AG04450 (cell line): ENCODE measurements around the gene SLC25A1. TPM values are rescaled to one million over a fixed set of nuclear protein-coding genes. Genes with fewer than 3 reads are reported as not detected.

Source experiments
- CTCF ChIA-PET: fragments of 300-600, 350-600 bp; formaldehyde crosslinking; extraction: SDS; loops from one replicate; lab custom pipeline; 2022; ENCODE audit warnings: antibody characterized with exemption, inconsistent platforms; lab: Charles Lee
- POLR2A ChIA-PET: fragments of 350-600 bp; formaldehyde crosslinking; extraction: SDS; loops from one replicate; lab custom pipeline; 2021; ENCODE audit warnings: antibody characterized with exemption, inconsistent platforms; lab: Yijun Ruan, JAX
- DNase-seq: peaks from one replicate; pipeline ENCODE4 v3.0.0-alpha.2; 2011; ENCODE audit warnings: low read depth, low spot score
- H3K27ac ChIP-seq: one replicate; pipeline ENCODE4 v1.5.1; 2012; ENCODE audit warnings: low read depth, low read length, control low read depth
- H3K27me3 ChIP-seq: one replicate; pipeline ENCODE4 v1.6.0; 2012; ENCODE audit warnings: low read length; ENCODE audit not compliant: control insufficient read depth, insufficient read depth
- H3K4me3 ChIP-seq: 2 replicates; pipeline ENCODE4 v1.5.1; 2011; ENCODE audit warnings: mild to moderate bottlenecking, low read depth, low read length, control low read depth
- H3K9me3 ChIP-seq: 2 replicates; pipeline ENCODE4 v1.5.1; 2012; ENCODE audit warnings: low read length; ENCODE audit not compliant: control insufficient read depth, insufficient read depth
- CTCF ChIP-seq: IDR thresholded peaks from 2 replicates; pipeline ENCODE4 v1.5.1; 2011; ENCODE audit warnings: low read depth, low read length, control low read depth, inconsistent platforms
- polyA plus RNA-seq: library from polyadenylated mRNA; depleted of rRNA; stranded (reverse); fragments of >200 nt; gene quantifications from 2 replicates; pipeline ENCODE4 v1.2.3, GENCODE V29; 2011

SLC25A1 gene
- polyA plus RNA-seq, 1 experiment: 18.4 TPM

DNA sequence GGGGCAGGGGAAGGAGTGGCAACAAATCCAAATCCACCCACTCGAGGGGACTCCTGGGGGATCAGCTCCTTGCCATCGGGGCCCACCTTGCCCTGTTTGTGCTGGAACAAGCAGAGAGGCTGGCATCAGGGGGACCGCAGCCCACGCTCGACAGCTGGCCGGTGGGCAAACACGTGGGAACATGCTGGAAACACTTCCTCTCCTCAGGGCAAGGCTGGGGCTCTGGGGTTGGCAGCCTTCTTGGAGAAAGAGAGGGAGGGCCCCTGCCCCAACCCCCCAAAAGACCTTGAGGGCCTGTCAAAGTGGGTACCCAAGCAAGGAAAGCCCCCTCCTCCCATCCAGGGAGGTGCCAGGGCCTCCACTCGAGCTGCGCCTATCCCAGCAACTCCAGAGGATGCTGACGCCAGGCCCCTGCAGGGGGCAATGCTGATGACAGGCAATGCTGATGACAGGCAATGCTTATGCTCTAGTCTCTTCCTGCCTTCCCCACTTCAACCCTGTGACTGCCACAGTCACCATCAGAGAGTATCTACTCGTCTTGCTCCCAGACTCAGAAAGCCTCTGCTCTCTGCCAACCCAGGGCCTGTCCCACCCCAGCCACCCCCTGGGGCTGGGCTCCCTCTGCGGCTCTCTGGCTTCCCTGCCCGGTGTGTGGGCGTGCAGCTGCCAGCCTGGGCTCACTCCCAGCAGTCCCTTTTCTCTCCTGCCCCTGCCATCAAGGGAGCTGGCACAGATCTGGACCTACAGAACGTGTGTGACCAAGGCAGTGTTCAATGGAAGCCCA, 40.1 kb downstream of the SLC25A1 start:
- no peak overlapping the region for H3K4me3 ChIP-seq
- H3K27me3 ChIP-seq: no peaks in the 10 kb centered on the region
- CTCF ChIA-PET: no interaction called here
- POLR2A ChIA-PET: no interaction called here
- no peak for DNase-seq
- H3K27ac ChIP-seq: no peak overlapping the region
- TF ChIP-seq CTCF: no peak
- H3K9me3 ChIP-seq: no peaks in the 10 kb centered on the region

DNA sequence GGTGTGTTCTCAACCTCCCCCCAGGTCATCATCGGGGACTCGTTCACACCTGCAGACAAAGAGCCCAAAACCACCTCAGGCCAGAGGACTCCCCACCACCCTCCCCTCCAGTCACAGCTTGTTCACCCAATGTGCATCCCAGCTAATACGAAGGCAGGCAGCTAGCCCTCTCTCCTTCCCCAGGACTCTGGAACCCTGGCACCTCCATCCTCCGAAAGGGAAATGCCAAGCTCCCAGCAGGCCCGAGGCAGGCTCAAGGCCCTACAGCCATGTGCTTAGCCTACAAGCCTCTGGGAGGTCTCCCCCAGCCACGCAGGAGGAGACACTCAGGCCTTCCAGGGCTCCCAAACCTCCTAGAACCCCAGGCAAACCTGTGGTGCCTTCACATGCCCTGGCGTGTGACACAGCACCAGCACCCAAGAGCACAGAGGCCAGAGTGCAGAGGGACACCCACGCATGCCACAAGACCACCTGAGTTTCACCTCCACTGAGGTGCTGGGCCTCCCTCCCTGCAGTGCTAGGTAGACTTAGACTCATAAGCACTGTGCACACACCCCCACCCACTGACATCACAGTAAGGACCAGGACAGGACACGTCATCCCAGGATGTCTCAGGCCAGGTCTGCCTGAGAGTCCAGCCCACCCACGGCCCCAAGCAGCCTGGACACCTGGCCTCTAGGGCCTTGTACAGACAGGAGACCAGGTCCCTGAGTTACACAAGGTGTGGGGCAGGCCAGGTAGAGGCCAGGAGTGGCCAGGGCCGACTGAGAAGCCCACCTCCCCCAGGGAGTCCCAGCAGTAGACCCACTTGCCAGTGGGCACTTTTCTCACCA, 40.9 kb downstream of the SLC25A1 start:
- no peaks in the 10 kb centered on the region for H3K27me3 ChIP-seq
- H3K27ac ChIP-seq: no peak overlapping the region
- CTCF ChIA-PET: no interaction called here
- no peaks in the 10 kb centered on the region for H3K9me3 ChIP-seq
- DNase-seq: no peak
- POLR2A ChIA-PET: no interaction called here
- TF ChIP-seq CTCF: no peak
- no peak overlapping the region for H3K4me3 ChIP-seq

DNA sequence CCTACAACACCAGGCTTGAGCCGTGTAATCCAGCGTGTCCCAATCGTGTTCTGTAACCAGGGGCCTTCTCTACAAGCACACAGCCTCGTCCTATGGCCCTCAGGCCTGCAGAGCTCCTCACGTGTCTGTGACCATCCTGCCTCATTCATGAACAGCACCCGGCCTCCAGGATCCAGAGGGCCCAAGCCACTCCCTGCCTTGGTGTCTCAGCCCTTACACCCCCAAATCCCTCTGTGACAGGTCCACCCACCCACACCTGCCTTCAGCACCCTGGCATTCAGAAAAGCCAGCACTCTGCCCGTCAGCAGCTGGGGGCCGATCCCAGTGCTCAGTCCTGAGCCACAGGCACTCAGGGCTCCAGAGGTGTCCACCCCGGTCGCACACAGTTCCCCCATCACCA, 41.6 kb downstream of the SLC25A1 start:
- POLR2A ChIA-PET: no interaction called here
- no peak for DNase-seq
- Histone ChIP-seq H3K9me3 (no peaks in the 10 kb centered on the region; the same call in 1 of the 2 replicates), H3K4me3 (no peak overlapping the region), H3K27ac (no peak overlapping the region), H3K27me3 (no peaks in the 10 kb centered on the region)
- TF ChIP-seq CTCF: no peak
- CTCF ChIA-PET: no interaction called here

DNA sequence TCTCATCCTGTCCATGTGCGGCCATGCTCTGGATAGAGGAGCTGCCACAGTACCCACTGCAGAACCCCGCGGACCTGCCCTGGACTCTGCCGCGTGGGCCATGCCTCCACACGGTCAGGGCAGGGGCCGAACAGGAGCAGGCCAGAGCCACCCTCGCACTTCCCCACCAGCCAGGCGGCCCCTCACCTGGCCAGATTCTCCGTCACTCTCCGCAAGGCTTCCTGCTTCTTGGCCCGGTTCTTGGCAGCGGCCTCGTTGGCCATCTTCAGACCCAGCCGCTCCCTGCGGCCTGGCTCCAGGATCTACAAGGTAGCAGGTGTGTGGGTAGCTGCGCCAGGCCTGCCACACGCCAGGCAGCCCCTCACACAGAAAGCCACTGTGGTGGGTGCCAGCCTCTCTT, 43.7 kb downstream of the SLC25A1 start:
- no peak overlapping the region for H3K4me3 ChIP-seq
- no peak for TF ChIP-seq CTCF
- ChIA-PET POLR2A (interaction anchor here (0.9 kb wide), 1 partner anchor 10 kb away, joined by 4 read pairs; the partner anchor contains the start of gene ESS2), CTCF (interaction anchor here (0.7 to 1.4 kb wide), 2 partner anchors 10 kb away, joined by 3 to 5 read pairs; partner anchors contain the start of gene ESS2)
- no peak for DNase-seq
- H3K9me3 ChIP-seq: no peaks in the 10 kb centered on the region; the same call in 1 of the 2 replicates
- H3K27me3 ChIP-seq: no peaks in the 10 kb centered on the region
- H3K27ac ChIP-seq: no peak overlapping the region
